ENCODE data around the gene SIT1.

GRCh38 chr9:35666045-35666444 lies 15.3 kb upstream of the SIT1 start:
- TF ChIP-seq CTCF (IDR thresholded peaks at IDR 0.05): no peak
- TF ChIP-seq POLR2A (IDR thresholded peaks at IDR 0.05): no peak

Data from testis (tissue), 2 donors.